Measurements from ENCODE around the gene MACROD2. TPM values are rescaled to one million over a fixed set of nuclear protein-coding genes. Genes with fewer than 3 reads are reported as not detected.

Gene MACROD2
- total RNA-seq, 1 donor from 2014 or later: 2.5 TPM

GRCh38 chr20:14199111-14199510, 203.8 kb downstream of the MACROD2 start:
- Mint-ChIP-seq H3K9me3 (ENCODE audit: unreplicated experiment) (peaks cover 11% of the 10 kb centered on the region), H3K36me3 (ENCODE audit: unreplicated experiment) (no peaks in the 10 kb centered on the region), H3K27me3 (ENCODE audit: unreplicated experiment) (no peaks in the 10 kb centered on the region), H3K4me1 (ENCODE audit: unreplicated experiment) (no peaks in the 10 kb centered on the region), H3K27ac (ENCODE audit: unreplicated experiment) (no peak overlapping the region), H3K4me3 (ENCODE audit: unreplicated experiment) (no peak overlapping the region)
- no peak for DNase-seq (ENCODE audit: extremely low spot score, unreplicated experiment)
- no peak for TF ChIP-seq CTCF (IDR thresholded peaks at IDR 0.05)

DNA sequence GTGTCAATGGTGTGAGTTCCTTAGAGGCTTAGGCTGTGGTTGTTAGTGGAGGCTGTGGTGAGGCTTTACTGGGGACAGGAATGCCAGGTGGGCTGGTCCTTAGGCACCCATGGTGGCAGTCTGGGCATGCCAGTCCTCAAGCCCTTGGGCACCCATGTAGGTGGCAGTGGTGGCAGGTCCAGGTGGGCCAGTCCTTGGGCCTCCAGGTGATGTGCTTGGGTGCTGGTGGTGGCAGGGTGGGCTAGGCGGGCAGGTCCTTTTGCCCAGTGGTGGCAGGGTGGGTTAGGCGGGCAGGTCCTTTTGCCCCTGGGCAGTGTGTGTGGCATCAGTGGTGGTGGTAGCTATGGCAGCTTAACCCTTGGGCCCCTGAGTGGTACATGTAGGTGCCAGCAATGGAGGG, 208.3 kb downstream of the MACROD2 start:
- DNase-seq (ENCODE audit: extremely low spot score, unreplicated experiment): no peak
- no peak for TF ChIP-seq CTCF (IDR thresholded peaks at IDR 0.05)
- Mint-ChIP-seq H3K9me3 (ENCODE audit: unreplicated experiment) (peaks cover 11% of the 10 kb centered on the region), H3K27ac (ENCODE audit: unreplicated experiment) (no peak overlapping the region), H3K36me3 (ENCODE audit: unreplicated experiment) (no peaks in the 10 kb centered on the region), H3K27me3 (ENCODE audit: unreplicated experiment) (no peaks in the 10 kb centered on the region), H3K4me1 (ENCODE audit: unreplicated experiment) (no peaks in the 10 kb centered on the region), H3K4me3 (ENCODE audit: unreplicated experiment) (no peak overlapping the region)

GRCh38 chr20:14207591-14207990, 212.3 kb downstream of the MACROD2 start:
- DNase-seq (ENCODE audit: extremely low spot score, unreplicated experiment): no peak
- Mint-ChIP-seq H3K4me1 (ENCODE audit: unreplicated experiment) (no peaks in the 10 kb centered on the region), H3K4me3 (ENCODE audit: unreplicated experiment) (no peak overlapping the region), H3K27me3 (ENCODE audit: unreplicated experiment) (no peaks in the 10 kb centered on the region), H3K9me3 (ENCODE audit: unreplicated experiment) (peaks cover 7% of the 10 kb centered on the region), H3K27ac (ENCODE audit: unreplicated experiment) (no peak overlapping the region), H3K36me3 (ENCODE audit: unreplicated experiment) (no peaks in the 10 kb centered on the region)
- TF ChIP-seq CTCF (IDR thresholded peaks at IDR 0.05): no peak

- Mint-ChIP-seq H3K27ac (ENCODE audit: unreplicated experiment) (no peak overlapping the region), H3K9me3 (ENCODE audit: unreplicated experiment) (no peaks in the 10 kb centered on the region), H3K4me1 (ENCODE audit: unreplicated experiment) (no peaks in the 10 kb centered on the region), H3K4me3 (ENCODE audit: unreplicated experiment) (no peak overlapping the region), H3K36me3 (ENCODE audit: unreplicated experiment) (no peaks in the 10 kb centered on the region), H3K27me3 (ENCODE audit: unreplicated experiment) (no peaks in the 10 kb centered on the region)
- DNase-seq (ENCODE audit: extremely low spot score, unreplicated experiment): no peak
- TF ChIP-seq CTCF (IDR thresholded peaks at IDR 0.05): no peak
Measured at GRCh38 chr20:14208956-14209355, 213.6 kb downstream of the MACROD2 start.

GRCh38 chr20:14210146-14210545, 214.8 kb downstream of the MACROD2 start:
- no peak for TF ChIP-seq CTCF (IDR thresholded peaks at IDR 0.05)
- no peak overlapping the region for H3K27ac Mint-ChIP-seq (ENCODE audit: unreplicated experiment)

More at GRCh38 chr20:14210146-14210545, 214.8 kb downstream of the MACROD2 start:
- Mint-ChIP-seq H3K4me1 (ENCODE audit: unreplicated experiment) (no peaks in the 10 kb centered on the region), H3K9me3 (ENCODE audit: unreplicated experiment) (no peaks in the 10 kb centered on the region), H3K36me3 (ENCODE audit: unreplicated experiment) (no peaks in the 10 kb centered on the region), H3K4me3 (ENCODE audit: unreplicated experiment) (no peak overlapping the region), H3K27me3 (ENCODE audit: unreplicated experiment) (no peaks in the 10 kb centered on the region)
- DNase-seq (ENCODE audit: extremely low spot score, unreplicated experiment): no peak

All from osteocyte (in vitro differentiated cells).